Panc1 (cell line): ENCODE data around the gene KLHDC8A. TPM values are rescaled to one million over a fixed set of nuclear protein-coding genes. Genes with fewer than 3 reads are reported as not detected.

Experiments used
- ATAC-seq: fragments of 200-7000 bp; cut with Tn5 transposase; 2 replicates; pipeline ENCODE4 v1.9.1; 2020; ENCODE audit warnings: mild to moderate bottlenecking, moderate library complexity
- BruUV-seq: library from RNA; stranded (reverse); fragments of 400-500 nt; replicated peaks from 2 replicates; lab custom pipeline; 2021; lab: Mats Ljungman, UMichigan
- CTCF ChIA-PET: fragments of 300-600 bp; sonication (Branson Sonifier 250); formaldehyde crosslinking; loops from one replicate; lab custom pipeline; 2022; ENCODE audit warnings: antibody characterized with exemption; lab: Charles Lee
- POLR2A ChIA-PET: fragments of 300-600 bp; sonication (Branson Sonifier 250); formaldehyde crosslinking; loops from one replicate; lab custom pipeline; 2022; ENCODE audit warnings: antibody characterized with exemption; lab: Charles Lee
- DNase-seq: peaks from one replicate; pipeline ENCODE4 v3.0.0-alpha.2; 2010; ENCODE audit warnings: low read depth, low spot score
- H3K27ac ChIP-seq: 2 replicates; pipeline ENCODE4 v1.5.1; 2011; ENCODE audit warnings: mild to moderate bottlenecking, low read length, inconsistent platforms
- H3K27me3 ChIP-seq: fragments of 200-500 bp; sonication (Bioruptor generic); 2 replicates; pipeline ENCODE4 v1.6.0; 2014; ENCODE audit warnings: low read length, inconsistent platforms; ENCODE audit not compliant: control insufficient read depth, insufficient read depth
- H3K36me3 ChIP-seq: fragments of 200-500 bp; sonication (Bioruptor generic); 2 replicates; pipeline ENCODE4 v1.5.1; 2014; ENCODE audit warnings: inconsistent platforms, mild to moderate bottlenecking, low read length, moderate library complexity; ENCODE audit not compliant: control insufficient read depth, insufficient read depth
- H3K4me1 ChIP-seq: 2 replicates; pipeline ENCODE4 v1.5.1; 2011; ENCODE audit warnings: inconsistent platforms, mild to moderate bottlenecking, low read length, moderate library complexity; ENCODE audit not compliant: control insufficient read depth, insufficient read depth
- H3K4me3 ChIP-seq, 2 experiments: 2 replicates each; pipeline ENCODE4 v1.5.1; 2011 to 2012; ENCODE audit warnings: low read depth in 2 of 2, low read length in 2 of 2, mild to moderate bottlenecking in 2 of 2, inconsistent platforms in 1 of 2, moderate library complexity in 1 of 2
- H3K9me3 ChIP-seq: fragments of 200-500 bp; sonication (Bioruptor generic); 2 replicates; pipeline ENCODE4 v1.5.1; 2014; ENCODE audit warnings: low read depth, mild to moderate bottlenecking, inconsistent platforms, low read length, moderate library complexity; ENCODE audit not compliant: control insufficient read depth, insufficient read depth
- POLR2AphosphoS5 ChIP-seq: IDR thresholded peaks from 2 replicates; pipeline ENCODE4 v1.6.1; 2012; ENCODE audit warnings: mild to moderate bottlenecking, low read depth, low read length, moderate library complexity
- REST ChIP-seq, 2 experiments: IDR thresholded peaks; 2 replicates each; pipeline ENCODE4 v1.6.1; 2011 to 2012; ENCODE audit warnings: low read depth in 2 of 2, control low read depth in 1 of 2, low read length in 1 of 2, mild to moderate bottlenecking in 1 of 2, moderate library complexity in 1 of 2; ENCODE audit not compliant: insufficient read depth in 1 of 2
- SIN3A ChIP-seq: IDR thresholded peaks from 2 replicates; pipeline ENCODE4 v1.6.1; 2012; ENCODE audit warnings: low read depth, mild to moderate bottlenecking, low read length, moderate library complexity, borderline replicate concordance; ENCODE audit not compliant: insufficient read depth
- TCF7L2 ChIP-seq: IDR thresholded peaks from 2 replicates; pipeline ENCODE4 v1.6.1; 2011; ENCODE audit warnings: mild to moderate bottlenecking, low read depth, low read length, inconsistent platforms
- in situ Hi-C: cut with HindIII; loops from 2 replicates; pipeline ENCODE4 v1.10.0; 2016; ENCODE audit warnings: low sequenced_read_pairs, low pct_unique_long_range_greater_than_20kb
- intact Hi-C: fragments of 100-400 bp; cut with micrococcal nuclease; formaldehyde crosslinking; loops from one replicate; pipeline ENCODE4 v1.10.0; 2022; ENCODE audit not compliant: unreplicated experiment
- total RNA-seq: library from RNA; stranded (reverse); gene quantifications from one replicate; pipeline ENCODE4 v1.2.1, GENCODE V29; 2021; ENCODE audit not compliant: unreplicated experiment
- TF ChIP-seq, protein P1 (sequence below): fragments of 450-650 bp; IDR thresholded peaks from 2 replicates; pipeline ENCODE4 v1.5.1; 2017; ENCODE audit warnings: mild to moderate bottlenecking

KLHDC8A gene
- total RNA-seq, 1 experiment from 2014 or later: 0.31 TPM

- Histone ChIP-seq H3K4me1 (peaks cover 2% of the 10 kb centered on the region), H3K27me3 (no peaks in the 10 kb centered on the region), H3K36me3 (no peaks in the 10 kb centered on the region), H3K4me3 (no peak overlapping the region), H3K9me3 (no peaks in the 10 kb centered on the region), H3K27ac (no peak overlapping the region)
- in situ Hi-C loops (no loop called here), intact Hi-C loops (no loop called here)
- no peak for ATAC-seq
- CTCF ChIA-PET: interaction anchor here (1.1 to 1.2 kb wide), 2 partner anchors 57 to 155 kb away, joined by 4 to 6 read pairs; no protein-coding TSS in a partner anchor
- POLR2A ChIA-PET: no interaction called here
- TF ChIP-seq REST (IDR thresholded peaks at IDR 0.05; ENCODE audit: insufficient read depth in 1 of 2, low read depth in 2 of 2, low read length in 1 of 2): no peak
- no peak for TF ChIP-seq SIN3A
- TF ChIP-seq, protein P1, sequence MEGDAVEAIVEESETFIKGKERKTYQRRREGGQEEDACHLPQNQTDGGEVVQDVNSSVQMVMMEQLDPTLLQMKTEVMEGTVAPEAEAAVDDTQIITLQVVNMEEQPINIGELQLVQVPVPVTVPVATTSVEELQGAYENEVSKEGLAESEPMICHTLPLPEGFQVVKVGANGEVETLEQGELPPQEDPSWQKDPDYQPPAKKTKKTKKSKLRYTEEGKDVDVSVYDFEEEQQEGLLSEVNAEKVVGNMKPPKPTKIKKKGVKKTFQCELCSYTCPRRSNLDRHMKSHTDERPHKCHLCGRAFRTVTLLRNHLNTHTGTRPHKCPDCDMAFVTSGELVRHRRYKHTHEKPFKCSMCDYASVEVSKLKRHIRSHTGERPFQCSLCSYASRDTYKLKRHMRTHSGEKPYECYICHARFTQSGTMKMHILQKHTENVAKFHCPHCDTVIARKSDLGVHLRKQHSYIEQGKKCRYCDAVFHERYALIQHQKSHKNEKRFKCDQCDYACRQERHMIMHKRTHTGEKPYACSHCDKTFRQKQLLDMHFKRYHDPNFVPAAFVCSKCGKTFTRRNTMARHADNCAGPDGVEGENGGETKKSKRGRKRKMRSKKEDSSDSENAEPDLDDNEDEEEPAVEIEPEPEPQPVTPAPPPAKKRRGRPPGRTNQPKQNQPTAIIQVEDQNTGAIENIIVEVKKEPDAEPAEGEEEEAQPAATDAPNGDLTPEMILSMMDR: no peak
- TF ChIP-seq POLR2AphosphoS5: no peak
- no peak for TF ChIP-seq TCF7L2
- DNase-seq: no peak
- no TSS peak for BruUV-seq
Observed at GRCh38 chr1:205330150-205330549, 26.6 kb downstream of the KLHDC8A start.

- in situ Hi-C loops (no loop called here), intact Hi-C loops (no loop called here)
- CTCF ChIA-PET: interaction anchor here (1.1 to 1.2 kb wide), 2 partner anchors 56 to 155 kb away, joined by 4 to 6 read pairs; no protein-coding TSS in a partner anchor
- no peaks in the 10 kb centered on the region for H3K9me3 ChIP-seq
- H3K27me3 ChIP-seq: no peaks in the 10 kb centered on the region
- H3K4me3 ChIP-seq: no peak overlapping the region
- peaks cover 7% of the 10 kb centered on the region for H3K4me1 ChIP-seq
- no TSS peak for BruUV-seq
- H3K36me3 ChIP-seq: no peaks in the 10 kb centered on the region
- H3K27ac ChIP-seq: no peak overlapping the region
- no peak for ATAC-seq
- TF ChIP-seq REST (IDR thresholded peaks at IDR 0.05; ENCODE audit: insufficient read depth in 1 of 2, low read depth in 2 of 2, low read length in 1 of 2) (no peak), SIN3A (no peak), TCF7L2 (no peak), POLR2AphosphoS5 (no peak)
- TF ChIP-seq, protein P1: no peak
- POLR2A ChIA-PET: no interaction called here
- DNase-seq: no peak
Observed at GRCh38 chr1:205329719-205330118, 27.0 kb downstream of the KLHDC8A start.
